Activated T-cell treated with anti-CD3 and anti-CD28 coated beads for 24 hours (primary cell): ENCODE data around the gene KIF1B.

Source experiments
- DNase-seq: peaks from one replicate; pipeline ENCODE4 v3.0.0-alpha.2; 2020; ENCODE audit warnings: low read depth

KIF1B gene

GRCh38 chr1:10283318-10283984 is 73.1 kb downstream of the KIF1B start:
- peak; percentile 30 for DNase-seq

- no peak for DNase-seq
These were observed 75.9 kb downstream of the KIF1B start for GRCh38 chr1:10286244-10286643.

GRCh38 chr1:10287023-10287645 is 76.8 kb downstream of the KIF1B start:
- DNase-seq, result no peak

GRCh38 chr1:10288029-10288615 is 77.8 kb downstream of the KIF1B start:
- no peak for DNase-seq

- DNase-seq, result no peak
These were observed 81.3 kb downstream of the KIF1B start for GRCh38 chr1:10291705-10292104.

GRCh38 chr1:10292188-10292587 is 81.8 kb downstream of the KIF1B start:
- DNase-seq, result no peak

- no peak for DNase-seq
These were observed 85.2 kb downstream of the KIF1B start for GRCh38 chr1:10295481-10296085.

GRCh38 chr1:10299151-10299550 is 88.8 kb downstream of the KIF1B start:
- DNase-seq, result no peak

- DNase-seq, result no peak
These were observed 92.0 kb downstream of the KIF1B start for GRCh38 chr1:10302416-10302815.

GRCh38 chr1:10304295-10304694 is 93.9 kb downstream of the KIF1B start:
- DNase-seq, result no peak

- DNase-seq, result no peak
These were observed 96.1 kb downstream of the KIF1B start for GRCh38 chr1:10306435-10306834.

GRCh38 chr1:10308001-10308400 is 97.6 kb downstream of the KIF1B start:
- DNase-seq, result no peak

- DNase-seq, result no peak
These were observed 99.1 kb downstream of the KIF1B start for GRCh38 chr1:10309243-10310011.

GRCh38 chr1:10316752-10317151 is 106.4 kb downstream of the KIF1B start:
- DNase-seq, result no peak

- DNase-seq, result no peak
These were observed 109.4 kb downstream of the KIF1B start for GRCh38 chr1:10319750-10320149.

- no peak for DNase-seq
These were observed 110.0 kb downstream of the KIF1B start for GRCh38 chr1:10320336-10320735.

- no peak for DNase-seq
These were observed 112.5 kb downstream of the KIF1B start for GRCh38 chr1:10322821-10323220.

GRCh38 chr1:10324627-10325026 is 114.3 kb downstream of the KIF1B start:
- DNase-seq, result no peak

GRCh38 chr1:10325521-10325920 is 115.2 kb downstream of the KIF1B start:
- no peak for DNase-seq

- DNase-seq, result no peak
These were observed 115.9 kb downstream of the KIF1B start for GRCh38 chr1:10326251-10326650.

GRCh38 chr1:10328180-10328963 is 118.0 kb downstream of the KIF1B start:
- DNase-seq, result no peak

GRCh38 chr1:10337436-10337835 is 127.1 kb downstream of the KIF1B start:
- no peak for DNase-seq
